Measurements from ENCODE around the gene OPRL1. TPM values are rescaled to one million over a fixed set of nuclear protein-coding genes. Genes with fewer than 3 reads are reported as not detected.

Gene OPRL1
- total RNA-seq, 1 donor = 0.72 TPM

DNA sequence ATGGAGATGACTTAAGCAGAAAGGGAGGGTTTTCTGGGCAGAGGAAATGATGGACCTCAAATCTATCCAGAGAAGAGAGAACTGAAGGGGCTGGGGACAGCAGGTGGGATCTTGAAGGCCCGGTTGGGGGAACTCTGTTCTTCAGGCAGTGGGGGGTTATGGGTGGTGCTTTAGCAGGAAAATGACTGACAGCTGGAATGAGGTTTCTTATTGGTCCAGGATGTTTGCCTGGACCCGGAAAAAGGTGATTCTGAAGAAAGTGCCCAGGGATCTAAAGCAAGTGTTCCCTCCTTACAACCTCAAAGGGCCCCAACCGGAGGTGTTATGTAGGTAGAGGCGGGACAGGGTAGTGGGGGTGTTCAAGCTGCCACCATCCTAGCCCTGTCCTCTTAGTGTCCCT, 15.6 kb downstream of the OPRL1 start:
- Histone ChIP-seq H2AFZ (ENCODE audit: low read length) (no peak overlapping the region), H3K4me3 (ENCODE audit: insufficient read depth, low read length) (no peak overlapping the region), H3K9me3 (ENCODE audit: low read depth, low read length) (no peaks in the 10 kb centered on the region), H3K4me2 (ENCODE audit: insufficient read depth, low read length) (no peak overlapping the region), H3K27me3 (ENCODE audit: insufficient read depth, low read length) (peaks cover 2% of the 10 kb centered on the region), H3K27ac (ENCODE audit: low read depth, low read length) (no peak overlapping the region), H3K36me3 (ENCODE audit: insufficient read depth, low read length) (no peaks in the 10 kb centered on the region), H3K79me2 (ENCODE audit: insufficient read depth, low read length) (no peaks in the 10 kb centered on the region), H4K20me1 (ENCODE audit: insufficient read depth, low read length) (no peaks in the 10 kb centered on the region), H3K4me1 (ENCODE audit: insufficient read depth, low read length) (no peaks in the 10 kb centered on the region)
- DNase-seq (ENCODE audit: insufficient read length, low spot score, missing footprints) = no peak
- TF ChIP-seq CTCF (IDR thresholded peaks at IDR 0.05; ENCODE audit: extremely low read depth, low read depth, low read length) = no peak

DNA sequence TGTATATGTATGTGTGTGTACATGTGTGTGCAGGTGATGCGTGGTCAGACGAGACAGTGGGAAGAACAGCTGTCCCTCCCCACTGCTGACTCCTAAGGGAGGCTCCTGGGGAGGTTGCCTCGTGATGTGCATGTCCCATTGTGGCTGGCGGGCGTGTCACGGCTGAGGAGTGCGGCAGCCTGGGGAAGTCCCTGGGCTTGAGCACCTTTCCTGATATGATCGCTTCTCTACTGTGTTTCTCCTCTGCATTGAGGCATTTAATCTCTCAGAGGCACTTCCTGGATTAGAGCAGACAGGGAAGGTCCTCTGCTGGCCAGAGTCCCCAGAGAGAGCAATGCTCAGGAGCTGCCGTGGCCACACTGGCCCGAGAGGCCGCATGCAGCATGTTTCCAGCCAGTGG, 16.0 kb downstream of the OPRL1 start:
- H3K27ac ChIP-seq (ENCODE audit: low read depth, low read length) = no peak overlapping the region
- H3K4me3 ChIP-seq (ENCODE audit: insufficient read depth, low read length) = no peak overlapping the region
- peaks cover 7% of the 10 kb centered on the region for H3K27me3 ChIP-seq (ENCODE audit: insufficient read depth, low read length)
- H4K20me1 ChIP-seq (ENCODE audit: insufficient read depth, low read length) = no peaks in the 10 kb centered on the region
- H3K36me3 ChIP-seq (ENCODE audit: insufficient read depth, low read length) = no peaks in the 10 kb centered on the region
- no peaks in the 10 kb centered on the region for H3K9me3 ChIP-seq (ENCODE audit: low read depth, low read length)
- H3K4me2 ChIP-seq (ENCODE audit: insufficient read depth, low read length) = no peak overlapping the region
- no peak for DNase-seq (ENCODE audit: insufficient read length, low spot score, missing footprints)
- TF ChIP-seq CTCF (IDR thresholded peaks at IDR 0.05; ENCODE audit: extremely low read depth, low read depth, low read length) = no peak
- no peaks in the 10 kb centered on the region for H3K4me1 ChIP-seq (ENCODE audit: insufficient read depth, low read length)
- no peak overlapping the region for H2AFZ ChIP-seq (ENCODE audit: low read length)
- H3K79me2 ChIP-seq (ENCODE audit: insufficient read depth, low read length) = no peaks in the 10 kb centered on the region

- no peak for DNase-seq (ENCODE audit: insufficient read length, low spot score, missing footprints)
- Histone ChIP-seq H3K27me3 (ENCODE audit: insufficient read depth, low read length) (peaks cover 13% of the 10 kb centered on the region), H3K27ac (ENCODE audit: low read depth, low read length) (no peak overlapping the region), H4K20me1 (ENCODE audit: insufficient read depth, low read length) (no peaks in the 10 kb centered on the region), H2AFZ (ENCODE audit: low read length) (no peak overlapping the region), H3K4me1 (ENCODE audit: insufficient read depth, low read length) (no peaks in the 10 kb centered on the region), H3K9me3 (ENCODE audit: low read depth, low read length) (no peaks in the 10 kb centered on the region), H3K36me3 (ENCODE audit: insufficient read depth, low read length) (no peaks in the 10 kb centered on the region), H3K4me2 (ENCODE audit: insufficient read depth, low read length) (no peak overlapping the region), H3K4me3 (ENCODE audit: insufficient read depth, low read length) (no peak overlapping the region), H3K79me2 (ENCODE audit: insufficient read depth, low read length) (no peaks in the 10 kb centered on the region)
- TF ChIP-seq CTCF (IDR thresholded peaks at IDR 0.05; ENCODE audit: extremely low read depth, low read depth, low read length) = no peak
Measured at GRCh38 chr20:64096535-64096934, 16.7 kb downstream of the OPRL1 start.

DNA sequence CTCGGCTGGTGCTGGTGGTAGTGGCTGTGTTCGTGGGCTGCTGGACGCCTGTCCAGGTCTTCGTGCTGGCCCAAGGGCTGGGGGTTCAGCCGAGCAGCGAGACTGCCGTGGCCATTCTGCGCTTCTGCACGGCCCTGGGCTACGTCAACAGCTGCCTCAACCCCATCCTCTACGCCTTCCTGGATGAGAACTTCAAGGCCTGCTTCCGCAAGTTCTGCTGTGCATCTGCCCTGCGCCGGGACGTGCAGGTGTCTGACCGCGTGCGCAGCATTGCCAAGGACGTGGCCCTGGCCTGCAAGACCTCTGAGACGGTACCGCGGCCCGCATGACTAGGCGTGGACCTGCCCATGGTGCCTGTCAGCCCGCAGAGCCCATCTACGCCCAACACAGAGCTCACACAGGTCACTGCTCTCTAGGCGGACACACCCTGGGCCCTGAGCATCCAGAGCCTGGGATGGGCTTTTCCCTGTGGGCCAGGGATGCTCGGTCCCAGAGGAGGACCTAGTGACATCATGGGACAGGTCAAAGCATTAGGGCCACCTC, 18.7 kb downstream of the OPRL1 start:
- no peak for DNase-seq (ENCODE audit: insufficient read length, low spot score, missing footprints)
- Histone ChIP-seq H3K27me3 (ENCODE audit: insufficient read depth, low read length) (peaks cover 30% of the 10 kb centered on the region), H3K9me3 (ENCODE audit: low read depth, low read length) (no peaks in the 10 kb centered on the region), H3K27ac (ENCODE audit: low read depth, low read length) (no peak overlapping the region), H3K36me3 (ENCODE audit: insufficient read depth, low read length) (no peaks in the 10 kb centered on the region), H3K79me2 (ENCODE audit: insufficient read depth, low read length) (no peaks in the 10 kb centered on the region), H3K4me3 (ENCODE audit: insufficient read depth, low read length) (no peak overlapping the region), H4K20me1 (ENCODE audit: insufficient read depth, low read length) (no peaks in the 10 kb centered on the region), H2AFZ (ENCODE audit: low read length) (no peak overlapping the region), H3K4me1 (ENCODE audit: insufficient read depth, low read length) (no peaks in the 10 kb centered on the region), H3K4me2 (ENCODE audit: insufficient read depth, low read length) (no peak overlapping the region)
- no peak for TF ChIP-seq CTCF (IDR thresholded peaks at IDR 0.05; ENCODE audit: extremely low read depth, low read depth, low read length)

All from osteoblast (primary cell).